Measurements from ENCODE around the gene ADAD2.
"Not testable (repeated sequence)": the region's sequence is repeated elsewhere in the genome, so short reads cannot be mapped to it uniquely, and the experiment has no call there.

Gene ADAD2

GRCh38 chr16:84215531-84215930 lies 24.6 kb downstream of the ADAD2 start:
- Histone ChIP-seq H3K9me3 (ENCODE audit: control insufficient read depth, insufficient read depth, low read depth, low read length) (no peaks in the 10 kb centered on the region), H3K4me3 (ENCODE audit: low read depth, low read length) (no peak overlapping the region), H3K27ac (ENCODE audit: extremely low read depth, low read depth, low read length) (no peak overlapping the region), H3K36me3 (ENCODE audit: control insufficient read depth in 2 of 2, insufficient read depth in 1 of 2, low read length in 2 of 2) (no peaks in the 10 kb centered on the region), H3K4me1 (ENCODE audit: control insufficient read depth, insufficient read depth, low read length) (no peaks in the 10 kb centered on the region)
- CTCF ChIA-PET: no interaction called here
- POLR2A ChIA-PET: no interaction called here
- TF ChIP-seq ZNF416 (tag by site-specific recombination; IDR thresholded peaks at IDR 0.05) (no peak), SP3 (tag by site-specific recombination; IDR thresholded peaks at IDR 0.05) (no peak), CTCF (tag by site-specific recombination; IDR thresholded peaks at IDR 0.05) (no peak), ZNF2 (tag by site-specific recombination; IDR thresholded peaks at IDR 0.05) (no peak)

GRCh38 chr16:84216144-84216543 lies 25.2 kb downstream of the ADAD2 start:
- H3K9me3 ChIP-seq (ENCODE audit: control insufficient read depth, insufficient read depth, low read depth, low read length); H3K4me3 ChIP-seq (ENCODE audit: low read depth, low read length); H3K36me3 ChIP-seq (ENCODE audit: control insufficient read depth in 2 of 2, insufficient read depth in 1 of 2, low read length in 2 of 2); H3K4me1 ChIP-seq (ENCODE audit: control insufficient read depth, insufficient read depth, low read length); CTCF ChIA-PET; POLR2A ChIA-PET; H3K27ac ChIP-seq (ENCODE audit: extremely low read depth, low read depth, low read length): not testable (repeated sequence)
- peak; percentile 89 for TF ChIP-seq ZNF121 (tag by site-specific recombination; IDR thresholded peaks at IDR 0.05)

- CTCF ChIA-PET: interaction anchor here (0.7 kb wide), 1 partner anchor 134 kb away, joined by 3 read pairs; no protein-coding TSS in a partner anchor
Observed at GRCh38 chr16:84218176-84218823, 27.3 kb downstream of the ADAD2 start.

GRCh38 chr16:84218956-84219355 lies 28.0 kb downstream of the ADAD2 start:
- H3K36me3 ChIP-seq (ENCODE audit: control insufficient read depth in 2 of 2, insufficient read depth in 1 of 2, low read length in 2 of 2): no peaks in the 10 kb centered on the region
- CTCF ChIA-PET: interaction anchor here (0.7 kb wide), 1 partner anchor 134 kb away, joined by 3 read pairs; no protein-coding TSS in a partner anchor
- TF ChIP-seq ELK4 (IDR thresholded peaks at IDR 0.05; ENCODE audit: borderline replicate concordance, low read depth, low read length): no peak
- no peak for TF ChIP-seq ZNF677 (tag by site-specific recombination; IDR thresholded peaks at IDR 0.05)
- no peak for TF ChIP-seq ZNF248 (tag by site-specific recombination; IDR thresholded peaks at IDR 0.05)
- no peak for TF ChIP-seq HOXD13 (CRISPR knock-in tag; IDR thresholded peaks at IDR 0.05; ENCODE audit: borderline replicate concordance)
- no peaks in the 10 kb centered on the region for H3K9me3 ChIP-seq (ENCODE audit: control insufficient read depth, insufficient read depth, low read depth, low read length)
- no peak overlapping the region for H3K4me3 ChIP-seq (ENCODE audit: low read depth, low read length)
- no peak overlapping the region for H3K27ac ChIP-seq (ENCODE audit: extremely low read depth, low read depth, low read length)
- H3K4me1 ChIP-seq (ENCODE audit: control insufficient read depth, insufficient read depth, low read length): no peaks in the 10 kb centered on the region
- POLR2A ChIA-PET: no interaction called here

More at GRCh38 chr16:84218176-84218823, 27.3 kb downstream of the ADAD2 start:
- Histone ChIP-seq H3K4me1 (ENCODE audit: control insufficient read depth, insufficient read depth, low read length) (no peaks in the 10 kb centered on the region), H3K36me3 (ENCODE audit: control insufficient read depth in 2 of 2, insufficient read depth in 1 of 2, low read length in 2 of 2) (no peaks in the 10 kb centered on the region), H3K4me3 (ENCODE audit: low read depth, low read length) (no peak overlapping the region), H3K27ac (ENCODE audit: extremely low read depth, low read depth, low read length) (no peak overlapping the region), H3K9me3 (ENCODE audit: control insufficient read depth, insufficient read depth, low read depth, low read length) (no peaks in the 10 kb centered on the region)
- POLR2A ChIA-PET: no interaction called here
- no peak for TF ChIP-seq BCL6B (tag by site-specific recombination; IDR thresholded peaks at IDR 0.05)
- TF ChIP-seq INSM2 (tag by site-specific recombination; IDR thresholded peaks at IDR 0.05): no peak
- TF ChIP-seq ZNF112 (tag by site-specific recombination; IDR thresholded peaks at IDR 0.05): no peak
- no peak for TF ChIP-seq BCL11A (tag by site-specific recombination; IDR thresholded peaks at IDR 0.05; ENCODE audit: low read depth)
- TF ChIP-seq ZNF221 (tag by site-specific recombination; IDR thresholded peaks at IDR 0.05; ENCODE audit: borderline replicate concordance): no peak
- no peak for TF ChIP-seq ZSCAN16 (tag by site-specific recombination; IDR thresholded peaks at IDR 0.05)
- no peak for TF ChIP-seq ZXDB (tag by site-specific recombination; IDR thresholded peaks at IDR 0.05)
- TF ChIP-seq ZBTB20 (tag by site-specific recombination; IDR thresholded peaks at IDR 0.05): no peak

All from HEK293 (cell line).